HCT116 (cell line): ENCODE data around the gene REEP5. TPM values are rescaled to one million over a fixed set of nuclear protein-coding genes. Genes with fewer than 3 reads are reported as not detected.

Experiments used
- ATAC-seq: fragments of 200-7000 bp; cut with Tn5 transposase; 2 replicates; pipeline ENCODE4 v1.9.1; 2020; ENCODE audit warnings: mild to moderate bottlenecking, moderate library complexity
- BruUV-seq: library from RNA; stranded (reverse); fragments of 400-500 nt; replicated peaks from 2 replicates; lab custom pipeline; 2021; lab: Mats Ljungman, UMichigan
- CTCF ChIA-PET: fragments of 300-600 bp; sonication (Branson Sonifier 250); formaldehyde crosslinking; loops from one replicate; lab custom pipeline; 2021; ENCODE audit warnings: antibody characterized with exemption; lab: Charles Lee
- POLR2A ChIA-PET: fragments of 300-600, 350-600 bp; sonication (Branson Sonifier 250); formaldehyde crosslinking; loops from one replicate; lab custom pipeline; 2021; ENCODE audit warnings: antibody characterized with exemption; lab: Charles Lee
- RAD21 ChIA-PET, 2 experiments: fragments of 300-600 bp; sonication (Branson Sonifier 250); formaldehyde crosslinking; loops; one replicate each; lab custom pipeline; 2023; ENCODE audit warnings: low total read pairs in 2 of 2; ENCODE audit not compliant: uncharacterized antibody in 2 of 2, unreplicated experiment in 2 of 2, low non-redundant PET in 1 of 2; lab: Charles Lee
- DNase-seq: peaks from one replicate; pipeline ENCODE4 v3.0.0-alpha.2; 2010; ENCODE audit warnings: low read depth, low spot score
- H2AFZ ChIP-seq: fragments of 200-600 bp; shearing (Covaris generic), sonication (generic); 2 replicates; pipeline ENCODE4 v1.6.1; 2017; ENCODE audit warnings: low read depth, mixed run types, mixed read lengths, antibody characterized with exemption, low read length; ENCODE audit not compliant: poor library complexity, severe bottlenecking
- H3K27ac ChIP-seq: 2 replicates; pipeline ENCODE4 v1.5.1; 2012; ENCODE audit warnings: low read depth, low read length
- H3K27me3 ChIP-seq: fragments of 200-600 bp; sonication (generic); 2 replicates; pipeline ENCODE4 v1.6.1; 2016; ENCODE audit warnings: mixed run types, low read length, mixed read lengths; ENCODE audit not compliant: insufficient read depth
- H3K36me3 ChIP-seq, 2 experiments: fragments of 200-500 bp in 1 of 2; fragments of 200-600 bp in 1 of 2; sonication (Bioruptor generic) in 1 of 2; sonication (generic) in 1 of 2; 2 replicates each; pipeline versions ENCODE4 v1.5.1 to v1.6.1; 2014 to 2016; ENCODE audit warnings: low read length in 2 of 2, inconsistent platforms in 1 of 2, mixed read lengths in 1 of 2, mixed run types in 1 of 2; ENCODE audit not compliant: insufficient read depth in 2 of 2, control insufficient read depth in 1 of 2
- H3K4me1 ChIP-seq, 2 experiments: fragments of 200-600 bp in 1 of 2; sonication (generic) in 1 of 2; 2 replicates each; pipeline versions ENCODE4 v1.5.1 to v1.6.1; 2012 to 2017; ENCODE audit warnings: low read length in 2 of 2, inconsistent platforms in 1 of 2, mild to moderate bottlenecking in 1 of 2, mixed read lengths in 1 of 2, mixed run types in 1 of 2, moderate library complexity in 1 of 2; ENCODE audit not compliant: insufficient read depth in 2 of 2, control insufficient read depth in 1 of 2
- H3K4me2 ChIP-seq: fragments of 200-600 bp; sonication (generic); 2 replicates; pipeline ENCODE4 v1.6.1; 2017; ENCODE audit warnings: mixed run types, low read length, mixed read lengths
- H3K4me3 ChIP-seq, 2 experiments: fragments of 200-600 bp in 1 of 2; sonication (generic) in 1 of 2; replicated peaks in 1 of 2; 2 replicates each; pipeline ENCODE4 v1.5.1; 2011 to 2016; ENCODE audit warnings: low read length in 2 of 2, control low read depth in 1 of 2, low read depth in 1 of 2, mild to moderate bottlenecking in 1 of 2, mixed read lengths in 1 of 2, mixed run types in 1 of 2
- H3K79me2 ChIP-seq: fragments of 200-600 bp; sonication (generic); 2 replicates; pipeline ENCODE4 v1.6.1; 2017; ENCODE audit warnings: mild to moderate bottlenecking, mixed run types, low read length, moderate library complexity, mixed read lengths; ENCODE audit not compliant: insufficient read depth
- H3K9ac ChIP-seq: fragments of 200-600 bp; sonication (generic); 2 replicates; pipeline ENCODE4 v1.6.1; 2016; ENCODE audit warnings: low read length, mixed read lengths
- H3K9me2 ChIP-seq: fragments of 200-600 bp; sonication (generic), shearing (Covaris generic); 2 replicates; pipeline ENCODE4 v1.6.1; 2017; ENCODE audit warnings: mixed run types, mild to moderate bottlenecking, moderate library complexity; ENCODE audit not compliant: insufficient read depth
- H3K9me3 ChIP-seq, 2 experiments: fragments of 200-500 bp in 1 of 2; fragments of 200-600 bp in 1 of 2; sonication (Bioruptor generic) in 1 of 2; sonication (generic) in 1 of 2; 2 replicates each; pipeline ENCODE4 v1.6.1; 2014 to 2017; ENCODE audit warnings: low read length in 2 of 2, mixed read lengths in 2 of 2, inconsistent platforms in 1 of 2, low read depth in 1 of 2, mild to moderate bottlenecking in 1 of 2, mixed run types in 1 of 2, moderate library complexity in 1 of 2; ENCODE audit not compliant: control insufficient read depth in 1 of 2, insufficient read depth in 1 of 2
- H4K20me1 ChIP-seq: fragments of 200-600 bp; sonication (generic), shearing (Covaris generic); 2 replicates; pipeline ENCODE4 v1.6.1; 2017; ENCODE audit warnings: mixed run types, mild to moderate bottlenecking, moderate library complexity; ENCODE audit not compliant: insufficient read depth
- EGR1 ChIP-seq: IDR thresholded peaks from 2 replicates; pipeline ENCODE4 v1.6.1; 2012; ENCODE audit warnings: low read depth
- MAX ChIP-seq: IDR thresholded peaks from 2 replicates; pipeline ENCODE4 v1.6.1; 2012
- intact Hi-C: fragments of 100-400 bp; cut with micrococcal nuclease; formaldehyde crosslinking; loops from 2 replicates; pipeline ENCODE4 v1.10.0; 2022
- total RNA-seq: library from RNA; stranded (reverse); gene quantifications from one replicate; pipeline ENCODE4 v1.2.1, GENCODE V29; 2021; ENCODE audit not compliant: unreplicated experiment
- TF ChIP-seq, protein P1 (sequence below): IDR thresholded peaks from 2 replicates; pipeline ENCODE4 v1.6.1; 2012; ENCODE audit warnings: low read depth
- TF ChIP-seq, protein P2 (sequence below): IDR thresholded peaks from 2 replicates; pipeline ENCODE4 v1.6.1; 2011; ENCODE audit warnings: mild to moderate bottlenecking, low read length, moderate library complexity; ENCODE audit not compliant: insufficient replicate concordance; ENCODE audit errors: extremely low read depth

REEP5 gene
- total RNA-seq, 1 experiment from 2014 or later: 71.7 TPM

DNA sequence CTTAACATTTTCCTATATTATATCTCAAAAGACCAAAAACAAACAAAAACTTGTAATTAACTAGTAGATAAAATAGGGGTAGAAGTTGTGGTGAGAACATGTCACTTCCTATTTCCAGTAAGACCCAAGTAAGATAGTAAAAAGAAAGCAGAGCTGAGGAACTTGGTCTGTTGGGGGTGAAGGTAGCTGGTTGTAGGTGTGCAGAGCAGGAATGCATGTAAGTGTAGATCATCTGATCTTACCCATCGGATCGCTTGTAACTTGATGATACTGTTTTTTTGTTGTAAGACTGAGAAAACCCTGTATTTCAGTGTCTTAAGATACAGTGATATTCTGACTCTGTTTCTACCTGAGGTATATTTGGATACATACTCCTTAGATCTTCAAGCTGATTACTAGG, 55.3 kb downstream of the REEP5 start:
- ChIA-PET POLR2A (no interaction called here), CTCF (no interaction called here), RAD21 (no interaction called here)
- Histone ChIP-seq H3K9me2 (no peaks in the 10 kb centered on the region), H3K9ac (no peak overlapping the region), H4K20me1 (no peaks in the 10 kb centered on the region; the same call in 1 of the 2 replicates), H2AFZ (no peak overlapping the region), H3K9me3 (no peaks in the 10 kb centered on the region), H3K4me1 (peaks cover 4 to 13% of the 10 kb centered on the region in 2 experiments; a peak in 3 of 4 replicates), H3K27ac (no peak overlapping the region), H3K36me3 (peaks cover 43 to 55% of the 10 kb centered on the region in 2 experiments), H3K4me2 (no peak overlapping the region), H3K27me3 (no peaks in the 10 kb centered on the region), H3K4me3 (no peak overlapping the region), H3K79me2 (peaks cover 49% of the 10 kb centered on the region)
- intact Hi-C loops: no loop called here
- ATAC-seq (no peak), DNase-seq (no peak)
- no TSS peak for BruUV-seq
- TF ChIP-seq MAX (no peak), EGR1 (no peak)
- TF ChIP-seq, protein P1, sequence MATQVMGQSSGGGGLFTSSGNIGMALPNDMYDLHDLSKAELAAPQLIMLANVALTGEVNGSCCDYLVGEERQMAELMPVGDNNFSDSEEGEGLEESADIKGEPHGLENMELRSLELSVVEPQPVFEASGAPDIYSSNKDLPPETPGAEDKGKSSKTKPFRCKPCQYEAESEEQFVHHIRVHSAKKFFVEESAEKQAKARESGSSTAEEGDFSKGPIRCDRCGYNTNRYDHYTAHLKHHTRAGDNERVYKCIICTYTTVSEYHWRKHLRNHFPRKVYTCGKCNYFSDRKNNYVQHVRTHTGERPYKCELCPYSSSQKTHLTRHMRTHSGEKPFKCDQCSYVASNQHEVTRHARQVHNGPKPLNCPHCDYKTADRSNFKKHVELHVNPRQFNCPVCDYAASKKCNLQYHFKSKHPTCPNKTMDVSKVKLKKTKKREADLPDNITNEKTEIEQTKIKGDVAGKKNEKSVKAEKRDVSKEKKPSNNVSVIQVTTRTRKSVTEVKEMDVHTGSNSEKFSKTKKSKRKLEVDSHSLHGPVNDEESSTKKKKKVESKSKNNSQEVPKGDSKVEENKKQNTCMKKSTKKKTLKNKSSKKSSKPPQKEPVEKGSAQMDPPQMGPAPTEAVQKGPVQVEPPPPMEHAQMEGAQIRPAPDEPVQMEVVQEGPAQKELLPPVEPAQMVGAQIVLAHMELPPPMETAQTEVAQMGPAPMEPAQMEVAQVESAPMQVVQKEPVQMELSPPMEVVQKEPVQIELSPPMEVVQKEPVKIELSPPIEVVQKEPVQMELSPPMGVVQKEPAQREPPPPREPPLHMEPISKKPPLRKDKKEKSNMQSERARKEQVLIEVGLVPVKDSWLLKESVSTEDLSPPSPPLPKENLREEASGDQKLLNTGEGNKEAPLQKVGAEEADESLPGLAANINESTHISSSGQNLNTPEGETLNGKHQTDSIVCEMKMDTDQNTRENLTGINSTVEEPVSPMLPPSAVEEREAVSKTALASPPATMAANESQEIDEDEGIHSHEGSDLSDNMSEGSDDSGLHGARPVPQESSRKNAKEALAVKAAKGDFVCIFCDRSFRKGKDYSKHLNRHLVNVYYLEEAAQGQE: no peak
- TF ChIP-seq, protein P2, sequence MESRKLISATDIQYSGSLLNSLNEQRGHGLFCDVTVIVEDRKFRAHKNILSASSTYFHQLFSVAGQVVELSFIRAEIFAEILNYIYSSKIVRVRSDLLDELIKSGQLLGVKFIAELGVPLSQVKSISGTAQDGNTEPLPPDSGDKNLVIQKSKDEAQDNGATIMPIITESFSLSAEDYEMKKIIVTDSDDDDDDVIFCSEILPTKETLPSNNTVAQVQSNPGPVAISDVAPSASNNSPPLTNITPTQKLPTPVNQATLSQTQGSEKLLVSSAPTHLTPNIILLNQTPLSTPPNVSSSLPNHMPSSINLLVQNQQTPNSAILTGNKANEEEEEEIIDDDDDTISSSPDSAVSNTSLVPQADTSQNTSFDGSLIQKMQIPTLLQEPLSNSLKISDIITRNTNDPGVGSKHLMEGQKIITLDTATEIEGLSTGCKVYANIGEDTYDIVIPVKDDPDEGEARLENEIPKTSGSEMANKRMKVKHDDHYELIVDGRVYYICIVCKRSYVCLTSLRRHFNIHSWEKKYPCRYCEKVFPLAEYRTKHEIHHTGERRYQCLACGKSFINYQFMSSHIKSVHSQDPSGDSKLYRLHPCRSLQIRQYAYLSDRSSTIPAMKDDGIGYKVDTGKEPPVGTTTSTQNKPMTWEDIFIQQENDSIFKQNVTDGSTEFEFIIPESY: no peak
